Right renal cortex interstitium (tissue), 3 donors: Measurements from ENCODE around the gene MBTPS2. TPM values are rescaled to one million over a fixed set of nuclear protein-coding genes. Genes with fewer than 3 reads are reported as not detected.
"Not testable (repeated sequence)": the region's sequence is repeated elsewhere in the genome, so short reads cannot be mapped to it uniquely, and the experiment has no call there.

Experiments
- DNase-seq, 3 donors: peaks; one replicate each; pipeline ENCODE4 v3.0.0-alpha.2; 2013; ENCODE audit warnings: low read depth in 3 of 3, low spot score in 2 of 3
- polyA plus RNA-seq, 3 donors: library from polyadenylated mRNA; unstranded; fragments of 120-200 nt; gene quantifications; one replicate each; pipeline ENCODE4 v1.2.1, GENCODE V29; 2013; ENCODE audit not compliant: insufficient read length in 3 of 3

The MBTPS2 gene
- polyA plus RNA-seq, result 10 to 100 TPM; 32.9 to 37.3 (median 37.1) TPM

DNA sequence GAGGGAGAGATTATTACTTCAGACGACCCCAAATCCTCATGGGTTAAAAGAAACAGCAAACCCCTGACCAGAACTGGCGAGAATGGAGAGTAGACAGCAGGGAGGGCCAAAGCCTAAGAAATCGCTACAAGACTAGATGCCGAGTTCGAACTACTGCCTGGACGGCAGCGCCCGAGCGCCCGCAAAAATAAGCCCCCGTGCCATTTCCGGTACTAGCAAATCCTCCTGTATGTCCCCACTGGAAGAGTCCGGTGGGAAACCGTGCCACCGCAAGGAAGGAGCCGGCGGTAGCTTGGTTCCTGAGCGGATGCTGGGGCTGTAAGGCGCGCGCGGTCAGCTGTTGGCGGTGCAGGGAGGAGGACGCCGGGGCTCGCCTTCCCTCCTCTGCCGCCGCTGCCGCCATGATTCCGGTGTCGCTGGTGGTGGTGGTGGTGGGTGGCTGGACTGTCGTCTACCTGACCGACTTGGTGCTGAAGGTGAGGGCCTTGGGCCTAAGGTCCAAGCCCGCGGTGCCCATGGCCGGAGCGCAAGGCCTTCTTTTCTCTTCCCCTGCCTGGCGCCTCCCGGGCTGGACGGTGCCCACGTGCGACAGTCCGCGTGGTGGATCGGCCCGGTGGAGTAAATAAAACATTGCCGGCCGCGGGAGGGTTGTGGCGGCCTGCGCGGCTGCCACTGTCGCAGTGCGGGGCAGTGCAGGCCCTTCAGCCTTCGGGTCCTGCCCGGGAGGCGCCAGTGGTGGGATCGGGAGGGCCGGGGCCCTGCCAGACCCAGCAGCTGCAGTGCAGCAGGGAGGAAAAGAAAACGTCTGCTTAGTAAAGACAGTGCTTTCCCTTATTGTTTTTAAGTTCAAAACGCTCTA, at the start of gene MBTPS2:
MBTPS2 (plus strand) TSS at position 284 of the 859 bp plus-strand sequence; CDS start at position 402, 118 bp downstream.
- DNase-seq, result peak; percentile 68 to 79 (median 75)

DNA sequence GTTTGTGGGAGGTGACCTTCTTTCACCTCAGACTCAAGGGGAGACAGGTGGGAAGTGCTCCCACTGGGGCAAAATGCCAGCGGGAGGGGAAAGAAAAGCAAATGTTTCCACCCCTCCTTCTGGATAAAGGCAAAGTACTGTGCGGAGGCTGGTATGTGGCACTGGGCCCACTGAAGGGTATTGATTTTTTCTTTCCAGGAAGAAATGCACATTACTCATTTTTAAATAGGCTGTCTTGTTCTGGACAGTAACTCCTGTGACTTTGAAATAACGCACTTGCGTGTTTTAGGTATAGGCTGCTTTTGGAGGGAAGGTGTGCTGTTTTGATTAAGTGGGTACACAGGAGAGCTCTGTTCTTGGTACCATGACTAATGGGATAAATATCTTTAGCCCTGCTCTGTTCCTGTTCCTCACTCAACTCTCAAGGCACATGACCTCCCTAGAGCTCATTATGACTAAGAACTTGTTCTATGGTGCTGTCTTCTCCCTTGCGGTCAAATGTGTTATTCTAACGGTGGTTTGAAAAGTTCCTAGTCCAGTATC, 40.7 kb upstream of the MBTPS2 start:
- no peak for DNase-seq

DNA sequence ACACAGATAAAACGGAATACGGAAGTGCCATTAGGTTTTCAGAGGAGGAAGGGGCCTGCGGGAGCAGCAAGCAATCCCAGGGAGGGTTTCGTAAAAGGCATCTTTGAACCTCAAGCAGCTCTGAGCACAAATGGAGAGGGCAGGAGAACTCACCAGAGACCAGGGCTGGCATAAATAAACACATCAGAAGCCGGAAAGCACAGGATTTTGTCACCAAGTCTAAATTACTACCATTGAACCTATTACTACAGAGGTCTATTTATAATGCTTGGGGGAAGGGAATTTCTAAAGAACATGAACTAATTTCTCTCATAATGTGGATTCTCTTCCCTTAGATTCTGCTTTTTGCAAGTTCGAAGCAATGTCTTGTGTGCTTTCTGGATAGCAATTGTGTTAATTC, 39.6 kb upstream of the MBTPS2 start:
- no peak for DNase-seq

DNA sequence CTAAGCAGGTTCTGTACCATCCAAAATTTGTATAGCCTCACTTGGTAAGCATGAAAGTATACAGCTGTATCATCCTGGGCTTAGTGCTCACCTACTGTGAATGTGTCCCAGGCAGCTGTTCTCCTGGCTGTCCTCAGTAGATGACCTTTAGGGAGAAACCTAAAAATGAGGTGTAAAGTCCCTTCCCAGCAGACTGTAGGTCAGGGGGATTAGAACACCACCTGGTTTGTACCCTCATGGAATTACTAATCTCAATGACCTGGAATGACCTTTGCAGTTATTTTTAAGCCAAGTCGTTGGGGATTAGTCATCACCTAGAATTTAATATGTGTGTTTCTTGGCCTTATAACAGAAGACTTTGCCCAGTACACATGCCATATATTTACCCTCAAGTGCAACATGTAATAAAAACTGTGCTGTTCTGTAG, 39.1 kb upstream of the MBTPS2 start:
- no peak for DNase-seq

DNA sequence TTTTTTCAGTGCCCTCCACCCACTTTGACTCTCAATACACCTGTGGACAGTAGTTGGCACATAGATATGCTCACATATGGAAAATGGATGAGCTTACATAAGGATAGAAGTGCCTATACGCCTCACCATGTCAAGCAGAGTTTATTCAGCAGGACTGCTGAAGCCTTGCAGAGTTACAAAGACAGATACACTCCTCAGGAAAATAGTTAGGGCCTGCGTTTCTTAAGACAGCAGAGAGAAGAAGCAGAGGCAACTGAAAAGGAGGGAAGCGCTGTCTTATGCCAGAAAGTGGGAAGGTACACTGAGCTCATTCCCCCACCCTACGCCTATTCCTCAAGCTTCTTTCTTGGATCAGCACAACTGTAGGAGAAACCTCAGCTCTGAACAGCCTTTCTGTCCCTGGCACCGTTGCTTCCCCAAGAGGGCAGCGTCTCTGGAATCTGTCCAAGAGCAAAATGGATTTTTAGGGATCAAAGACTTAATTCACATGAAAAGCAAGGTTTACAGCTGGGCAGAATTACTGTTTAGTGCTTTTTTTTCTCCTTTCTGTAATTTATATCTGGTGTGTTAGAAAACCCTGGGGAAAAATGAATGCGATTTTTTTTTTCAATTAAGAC, 37.3 kb upstream of the MBTPS2 start:
- no peak for DNase-seq

DNA sequence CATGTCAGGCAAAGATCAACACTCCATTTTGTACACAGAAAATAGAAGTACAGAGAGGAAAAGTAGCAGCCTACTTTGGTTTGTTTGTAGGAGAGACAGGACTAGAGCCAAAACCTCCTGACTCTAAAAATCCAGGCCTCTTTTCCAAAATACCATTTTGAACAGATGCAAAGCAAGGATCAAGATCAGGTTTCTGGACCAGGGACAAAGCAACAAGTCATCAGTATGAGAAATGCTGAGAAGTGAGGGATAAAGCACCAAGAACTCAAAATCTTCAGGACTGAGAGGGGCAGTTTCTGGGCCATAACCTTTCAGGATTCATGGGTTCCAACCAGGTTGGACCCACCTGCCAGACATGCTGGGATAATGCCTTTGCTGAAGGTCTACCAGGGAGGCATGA, 36.6 kb upstream of the MBTPS2 start:
- DNase-seq, result no peak

DNA sequence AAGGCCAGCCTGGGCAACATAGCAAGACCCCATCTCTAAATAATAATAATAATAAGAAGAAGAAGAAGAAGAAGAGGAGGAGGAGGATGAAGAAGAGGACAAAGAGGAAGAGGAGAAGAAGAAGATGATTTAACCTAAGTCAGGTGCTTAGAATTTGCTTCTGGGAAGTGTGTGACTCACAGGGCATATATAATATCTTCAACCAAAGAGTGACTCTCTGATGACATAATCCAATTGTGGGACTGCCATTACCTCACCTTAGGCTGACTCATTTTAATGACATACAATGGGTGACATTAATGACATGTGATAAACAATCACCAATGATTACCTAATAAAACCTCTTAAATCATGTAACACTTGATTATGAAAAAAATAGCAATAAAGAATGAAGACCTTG, 32.7 kb upstream of the MBTPS2 start:
- no peak for DNase-seq

DNA sequence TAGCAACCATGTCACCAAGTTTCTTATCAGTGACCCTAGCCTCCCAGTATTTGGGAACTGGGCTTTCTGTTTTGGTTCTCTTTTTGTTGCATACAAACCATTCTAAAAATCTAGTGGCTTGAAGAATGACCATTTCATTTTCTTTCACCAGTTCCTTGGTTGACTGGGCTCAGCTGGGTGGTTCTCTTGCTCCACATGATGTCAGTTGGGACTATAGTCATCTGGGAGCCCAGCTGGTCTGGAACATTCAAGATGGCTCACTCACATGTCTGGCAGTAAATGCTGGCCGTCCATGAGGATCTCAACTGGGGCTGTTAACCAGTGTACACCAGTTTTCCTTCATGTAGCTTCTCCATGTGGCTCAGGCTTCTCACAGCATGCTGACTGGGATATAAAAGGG, 27.6 kb upstream of the MBTPS2 start:
- DNase-seq, result no peak

DNA sequence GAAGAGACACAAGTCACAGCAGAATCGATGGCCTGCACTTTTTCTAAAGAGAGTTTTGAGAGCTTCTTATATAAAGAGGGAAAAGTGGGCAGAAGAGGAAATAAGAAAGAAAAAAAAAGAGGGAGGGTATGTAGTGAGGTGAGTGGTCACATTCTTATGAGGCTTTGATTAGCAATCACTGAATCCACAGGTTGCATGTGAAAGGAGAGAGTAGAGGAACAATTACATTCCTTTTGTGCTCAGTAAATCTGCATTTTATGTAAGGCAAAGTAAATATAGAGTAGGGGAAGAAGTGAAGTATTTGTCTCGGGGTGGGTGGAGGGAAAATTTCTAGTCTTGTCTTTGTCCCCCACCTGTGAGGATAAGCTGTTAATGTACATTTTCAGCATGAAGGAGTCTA, 26.8 kb upstream of the MBTPS2 start:
- DNase-seq, result no peak

DNA sequence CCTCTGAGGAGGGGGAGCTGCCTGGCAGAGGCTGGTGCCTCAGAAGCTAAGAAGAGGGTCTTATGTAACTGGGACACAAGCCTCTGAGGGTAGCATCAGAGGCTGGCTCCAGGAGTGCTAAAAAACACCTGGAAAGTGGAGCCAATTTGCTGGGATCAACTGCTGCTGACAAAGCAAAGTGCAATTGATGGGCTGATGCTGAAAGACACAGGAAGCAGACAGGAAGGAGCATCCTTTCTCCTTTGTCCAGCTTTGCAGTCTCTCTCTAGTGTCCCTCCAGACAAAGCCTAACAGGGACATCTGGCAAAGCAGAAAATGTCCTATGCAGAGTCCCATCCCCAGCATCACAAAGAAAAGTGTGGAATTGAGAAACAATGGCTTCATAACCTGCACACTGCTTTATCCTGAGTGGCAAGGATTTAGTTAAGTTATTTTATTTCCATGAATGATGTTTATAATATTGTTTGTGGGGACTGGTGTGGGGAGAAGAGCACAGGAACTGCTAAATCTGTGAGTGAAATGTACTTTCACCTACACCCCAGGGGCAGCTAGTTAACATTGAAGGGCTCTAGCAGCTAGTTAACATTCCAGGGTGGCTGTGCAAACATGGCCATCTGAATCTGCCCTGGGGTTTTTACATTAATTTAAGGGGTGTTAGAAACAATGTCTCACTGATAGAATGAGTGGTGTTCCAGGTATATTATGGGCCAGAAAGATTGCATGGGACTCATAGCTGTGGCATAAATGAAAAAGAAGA, 25.6 kb upstream of the MBTPS2 start:
- no peak for DNase-seq

DNA sequence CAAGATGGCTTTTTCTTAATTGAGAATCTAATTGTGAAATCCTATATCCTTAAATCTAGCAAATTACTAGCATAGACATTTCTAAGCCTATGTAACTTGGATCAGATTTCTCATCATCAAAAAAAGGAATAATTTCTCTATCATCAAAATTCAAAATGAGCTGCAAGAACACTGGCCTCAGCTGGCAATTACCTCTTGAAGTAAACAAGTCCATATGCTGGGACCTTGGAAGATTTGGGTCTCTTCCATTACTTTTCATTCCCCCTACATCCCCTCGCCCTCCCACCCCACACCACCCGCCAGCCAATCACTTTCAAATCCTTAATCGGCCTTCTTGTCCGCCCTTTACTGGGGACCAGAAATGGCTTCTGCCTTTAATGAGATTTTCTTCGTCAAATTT, 23.3 kb upstream of the MBTPS2 start:
- DNase-seq, result no peak

DNA sequence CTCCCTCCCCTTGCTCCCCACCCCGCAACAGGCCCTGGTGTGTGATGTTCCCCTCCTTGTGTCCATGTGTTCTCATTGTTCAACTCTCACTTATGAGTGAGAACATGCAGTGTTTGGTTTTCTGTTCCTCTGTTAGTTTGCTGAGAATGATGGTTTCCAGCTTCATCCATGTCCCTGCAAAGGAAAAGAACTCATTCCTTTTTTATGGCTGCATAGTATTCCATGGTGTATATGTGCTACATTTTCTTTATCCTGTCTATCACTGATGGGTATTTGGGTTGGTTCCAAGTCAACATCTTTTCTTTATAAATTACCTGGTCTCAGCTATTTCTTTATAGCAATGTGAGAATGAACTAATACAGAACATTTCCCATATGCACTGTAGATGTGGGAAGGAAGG, 19.2 kb upstream of the MBTPS2 start:
- DNase-seq, result not testable (repeated sequence)

DNA sequence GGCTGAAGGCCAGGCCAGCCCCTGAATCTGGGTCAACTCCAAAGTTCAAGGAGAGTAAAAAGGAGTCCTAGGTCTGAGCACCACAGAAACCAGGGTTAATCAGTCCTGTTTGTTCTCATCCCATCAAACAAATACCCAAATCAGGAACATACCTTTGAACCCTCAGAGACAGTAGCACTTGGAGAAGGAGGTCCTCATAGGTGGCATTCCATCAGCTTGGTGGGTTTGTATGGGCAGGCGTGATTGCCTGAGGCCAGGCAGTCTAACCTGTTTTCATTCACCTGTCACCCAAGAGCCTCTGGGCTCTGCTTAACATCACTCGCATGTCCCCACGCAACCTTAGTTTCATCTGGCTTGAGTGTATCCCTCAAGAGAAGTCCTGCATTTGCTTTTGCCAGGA, 17.5 kb upstream of the MBTPS2 start:
- no peak for DNase-seq

DNA sequence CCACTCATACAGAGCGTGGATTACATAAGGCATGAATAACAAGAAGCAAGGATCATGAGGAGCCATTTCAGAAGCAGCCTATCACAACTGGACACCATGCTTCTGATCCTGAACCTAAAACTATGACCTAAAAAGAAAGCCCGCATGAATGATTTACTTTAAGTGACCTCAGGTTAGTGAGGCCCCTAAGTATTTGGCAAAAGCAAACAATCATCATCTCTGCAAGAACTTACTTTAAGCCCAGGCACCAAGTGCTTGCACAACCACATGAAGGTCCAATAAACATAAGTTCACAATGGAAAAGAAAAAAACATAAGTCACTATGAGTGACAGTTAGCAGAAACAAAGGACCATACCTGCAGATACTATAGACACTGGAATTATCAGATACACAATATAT, 7.9 kb upstream of the MBTPS2 start:
- no peak for DNase-seq

DNA sequence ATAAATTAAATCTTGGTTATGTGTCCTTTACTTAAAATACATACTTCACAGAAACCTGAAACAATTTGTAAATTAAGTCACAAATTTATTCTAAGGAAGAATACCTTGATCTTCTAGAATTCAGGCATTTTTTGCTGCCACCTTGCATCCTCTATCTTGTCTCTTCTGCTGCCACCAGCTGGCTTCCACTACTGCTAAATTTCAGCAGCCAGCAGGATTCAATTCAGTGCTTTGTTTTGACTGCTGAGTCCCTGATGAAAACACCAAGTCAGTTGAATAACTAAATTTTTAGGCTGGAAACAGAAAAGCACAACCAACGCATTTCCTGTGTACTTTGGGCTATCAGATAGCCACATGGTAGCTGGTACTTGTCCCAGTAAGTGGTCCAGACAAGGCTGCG, 2.4 kb upstream of the MBTPS2 start:
- no peak for DNase-seq

DNA sequence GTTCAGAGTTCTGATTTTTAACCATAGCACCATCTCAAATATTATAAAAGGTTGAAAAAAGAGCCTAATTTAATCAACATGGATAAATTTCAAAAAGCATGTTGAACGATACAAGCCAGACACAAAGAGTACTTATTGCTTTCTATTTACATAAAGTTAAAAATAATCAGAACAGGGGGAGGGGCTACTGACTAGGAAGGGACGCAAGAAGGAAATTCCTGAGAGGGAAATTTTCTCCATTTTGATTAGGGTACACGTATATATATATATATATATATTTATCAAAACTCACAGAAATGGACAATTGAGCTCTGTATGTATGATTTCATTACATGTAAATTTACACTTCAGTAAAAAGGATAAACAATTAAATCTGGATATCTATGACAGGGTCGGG, 482 bp upstream of the MBTPS2 start:
- peak in 1 of 3 donors; percentile 1 for DNase-seq

DNA sequence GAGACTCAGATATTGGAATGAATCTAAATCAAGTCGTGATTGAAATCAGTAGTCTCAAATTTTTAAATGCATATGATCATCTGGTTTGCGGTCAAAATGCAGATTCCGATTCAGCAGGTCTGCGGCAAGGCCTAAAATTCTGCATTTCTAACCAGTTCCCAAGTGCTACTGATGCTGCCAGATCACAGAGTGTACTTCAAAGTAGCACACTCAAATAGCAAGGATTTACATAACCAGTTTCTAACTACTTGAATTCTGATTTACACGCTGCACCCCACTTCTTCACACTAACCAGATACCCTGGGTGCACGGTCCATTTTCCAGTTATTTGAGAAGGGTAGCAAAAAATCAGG, 752 bp downstream of the MBTPS2 start:
- DNase-seq, result peak in 1 of 3 donors; percentile 0

DNA sequence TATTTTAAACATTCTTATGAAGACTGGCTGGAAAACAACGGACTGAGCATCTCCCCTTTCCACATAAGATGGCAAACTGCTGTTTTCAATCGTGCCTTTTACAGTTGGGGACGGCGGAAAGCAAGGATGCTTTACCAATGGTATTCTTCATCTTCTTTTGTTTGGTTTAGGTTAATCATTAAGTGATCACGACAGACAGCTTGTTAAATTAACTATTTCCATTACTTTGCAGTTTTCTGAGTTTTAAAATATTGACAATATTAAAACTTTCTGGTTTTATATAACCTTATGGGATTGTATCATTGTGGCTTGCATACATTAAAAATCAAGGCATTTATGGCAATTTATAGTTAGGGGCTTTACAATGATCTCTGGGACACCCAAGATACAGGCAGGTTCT, 3.8 kb downstream of the MBTPS2 start:
- no peak for DNase-seq

DNA sequence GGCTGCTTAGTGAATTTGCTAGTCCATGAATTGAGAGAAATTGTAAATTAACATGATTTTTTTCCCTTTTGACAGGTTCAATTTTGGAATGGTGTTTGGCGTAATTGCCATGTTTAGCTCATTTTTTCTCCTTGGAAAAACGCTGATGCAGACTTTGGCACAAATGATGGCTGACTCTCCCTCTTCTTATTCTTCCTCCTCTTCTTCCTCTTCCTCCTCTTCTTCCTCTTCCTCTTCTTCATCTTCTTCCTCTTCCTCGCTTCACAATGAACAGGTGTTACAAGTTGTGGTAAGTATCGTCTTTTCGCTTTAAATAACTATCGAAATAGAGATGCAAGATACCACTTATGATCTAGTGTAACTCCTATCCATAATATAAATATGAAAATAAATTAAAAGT, 5.7 kb downstream of the MBTPS2 start:
- DNase-seq, result no peak

DNA sequence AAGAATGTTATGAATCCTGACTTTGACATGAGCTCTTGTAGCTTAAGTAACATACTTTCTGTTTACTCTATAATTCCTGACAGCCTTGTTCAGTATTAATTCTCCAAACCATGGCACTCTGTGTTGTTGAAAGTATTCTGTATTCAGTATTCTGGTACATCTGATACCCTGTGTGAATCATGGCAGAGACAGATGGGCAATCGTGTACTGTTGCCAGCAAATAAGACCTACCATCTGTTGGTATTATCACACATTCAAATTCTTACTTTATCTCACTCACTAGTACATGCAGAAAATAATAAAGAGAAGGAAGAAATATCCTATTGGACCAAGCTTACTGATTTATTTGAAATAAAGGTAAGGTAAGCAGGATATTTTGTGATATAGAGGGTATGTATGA, 7.9 kb downstream of the MBTPS2 start:
- no peak for DNase-seq

DNA sequence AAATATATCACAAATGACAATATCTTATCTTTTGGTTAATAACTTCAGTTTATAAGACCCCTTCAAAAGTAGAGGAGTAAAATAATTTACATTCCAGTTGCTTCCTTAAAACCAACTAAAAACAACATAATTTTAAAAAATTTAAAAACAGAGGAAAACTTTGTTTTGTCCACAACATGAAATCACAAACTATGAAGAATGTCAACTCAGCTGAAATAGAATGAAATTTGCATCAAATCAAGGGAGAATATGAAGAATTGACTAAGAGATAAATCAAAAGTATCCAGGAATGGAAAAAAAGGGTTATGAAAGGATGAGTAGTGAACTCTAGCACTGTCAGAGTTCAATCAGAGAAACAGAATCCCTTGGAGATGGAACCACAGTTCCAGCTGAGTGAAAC, 14.2 kb downstream of the MBTPS2 start:
- no peak for DNase-seq
